Tibial artery (tissue), 4 donors: ENCODE data around the gene IFNK.
A peak's percentile ranks its signal among the peaks of the same experiment; 100 is the strongest.

Experiments used
- DNase-seq, 2 donors: peaks; one replicate each; pipeline ENCODE4 v3.0.0-alpha.2; 2019
- H3K27ac ChIP-seq, 2 donors: fragments of 200-600 bp; sonication (generic) in 1 of 2; 1 replicate in 1 of 2; 2 replicates in 1 of 2; pipeline ENCODE4 v1.5.1; 2018 to 2019; ENCODE audit warnings: mild to moderate bottlenecking in 1 of 2
- H3K27me3 ChIP-seq, 2 donors: fragments of 200-600 bp; sonication (generic) in 1 of 2; one replicate each; pipeline versions ENCODE4 v1.5.1 to v1.6.0; 2016 to 2019
- H3K36me3 ChIP-seq, 3 donors: fragments of 200-600 bp; sonication (generic) in 2 of 3; one replicate each; pipeline ENCODE4 v1.5.1; 2016 to 2019; ENCODE audit warnings: mild to moderate bottlenecking in 2 of 3
- H3K4me1 ChIP-seq, 4 donors: fragments of 200-600 bp; sonication (generic) in 2 of 4; 1 replicate in 3 of 4; 2 replicates in 1 of 4; pipeline ENCODE4 v1.5.1; 2016 to 2019
- H3K4me3 ChIP-seq, 2 donors: fragments of 200-600 bp; sonication (generic) in 1 of 2; 1 replicate in 1 of 2; 2 replicates in 1 of 2; pipeline ENCODE4 v1.5.1; 2018 to 2019; ENCODE audit warnings: mild to moderate bottlenecking in 2 of 2
- H3K9me3 ChIP-seq, 3 donors: fragments of 200-600 bp; sonication (generic) in 1 of 3; one replicate each; pipeline ENCODE4 v1.5.1; 2016 to 2019
- CTCF ChIP-seq, 2 experiments: fragments of 200-600 bp in 1 of 2; fragments of 450-650 bp in 1 of 2; IDR thresholded peaks; one replicate each; pipeline ENCODE4 v1.5.1; 2017 to 2019; ENCODE audit warnings: antibody characterized with exemption in 2 of 2, mild to moderate bottlenecking in 1 of 2, moderate library complexity in 1 of 2
- intact Hi-C: fragments of 100-400 bp; cut with DNase I; formaldehyde crosslinking; loops from one replicate; pipeline ENCODE4 v1.15.0; 2023; ENCODE audit warnings: low total_unique reads

Gene IFNK

DNA sequence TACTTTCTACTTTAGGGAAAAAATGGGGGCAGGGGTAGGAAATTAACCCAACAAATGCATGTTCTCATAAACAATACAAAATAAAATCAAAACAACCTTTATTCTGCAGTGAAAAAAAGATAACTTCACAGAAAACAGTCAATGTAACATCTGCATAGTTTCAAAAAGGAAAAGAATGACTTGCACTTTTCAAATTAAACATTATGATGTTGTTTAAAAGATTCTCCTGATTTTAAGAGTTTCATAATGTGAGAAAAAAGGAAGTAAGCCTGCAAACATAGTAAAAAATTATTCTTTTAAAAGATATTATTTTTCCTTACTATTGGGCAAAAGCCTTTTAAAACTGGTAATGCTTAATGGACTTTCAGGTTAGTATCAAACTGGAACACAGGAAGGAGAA is 41.6 kb downstream of the IFNK start:
- no peak for TF ChIP-seq CTCF (IDR thresholded peaks at IDR 0.05)
- Histone ChIP-seq H3K4me1 (peaks cover 0 to 6% (median 0%) of the 10 kb centered on the region in 4 donors), H3K4me3 (no peak overlapping the region), H3K9me3 (no peaks in the 10 kb centered on the region), H3K27me3 (no peaks in the 10 kb centered on the region), H3K27ac (no peak overlapping the region), H3K36me3 (peaks cover 9 to 36% (median 30%) of the 10 kb centered on the region in 3 donors)
- intact Hi-C loops: no loop called here
- no peak for DNase-seq

DNA sequence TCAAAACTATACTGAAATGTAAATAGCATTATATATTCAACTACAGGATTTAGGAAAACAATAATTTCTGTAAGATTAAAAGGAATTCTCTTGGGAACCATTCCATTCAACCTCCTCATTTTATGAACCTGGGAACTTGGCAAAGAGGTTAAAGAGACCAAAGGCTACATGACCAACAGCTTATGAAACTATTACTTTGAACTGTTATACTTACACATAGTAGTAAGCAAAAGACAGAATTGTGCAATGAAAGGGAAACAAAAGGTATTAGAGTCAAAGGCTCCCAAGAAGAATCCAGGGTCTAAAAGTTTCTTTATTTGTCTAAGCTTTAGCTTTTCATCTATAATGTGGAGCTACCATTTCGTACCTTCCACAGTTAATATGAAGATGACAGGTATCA is 42.0 kb downstream of the IFNK start:
- H3K4me3 ChIP-seq: no peak overlapping the region
- H3K9me3 ChIP-seq: no peaks in the 10 kb centered on the region
- no peak overlapping the region for H3K27ac ChIP-seq
- H3K36me3 ChIP-seq: peaks cover 5 to 33% (median 25%) of the 10 kb centered on the region in 3 donors
- H3K4me1 ChIP-seq: peaks cover 0 to 8% (median 0%) of the 10 kb centered on the region in 4 donors
- intact Hi-C loops: no loop called here
- no peaks in the 10 kb centered on the region for H3K27me3 ChIP-seq
- TF ChIP-seq CTCF (IDR thresholded peaks at IDR 0.05): no peak
- DNase-seq: no peak

GRCh38 chr9:27569406-27569805 is 45.3 kb downstream of the IFNK start:
- Histone ChIP-seq H3K9me3 (no peaks in the 10 kb centered on the region), H3K27ac (no peak overlapping the region), H3K4me1 (peaks cover 0 to 27% (median 9%) of the 10 kb centered on the region in 4 donors), H3K4me3 (no peak overlapping the region), H3K36me3 (peaks cover 0 to 26% (median 10%) of the 10 kb centered on the region in 3 donors), H3K27me3 (no peaks in the 10 kb centered on the region)
- DNase-seq: no peak
- no peak for TF ChIP-seq CTCF (IDR thresholded peaks at IDR 0.05)
- intact Hi-C loops: no loop called here

- TF ChIP-seq CTCF (IDR thresholded peaks at IDR 0.05): no peak
- Histone ChIP-seq H3K27ac (no peak overlapping the region), H3K27me3 (no peaks in the 10 kb centered on the region), H3K4me3 (no peak overlapping the region), H3K9me3 (no peaks in the 10 kb centered on the region), H3K36me3 (peaks cover 0 to 11% (median 8%) of the 10 kb centered on the region in 3 donors), H3K4me1 (peaks cover 0 to 27% (median 9%) of the 10 kb centered on the region in 4 donors)
- DNase-seq: no peak
- intact Hi-C loops: no loop called here
Measured at GRCh38 chr9:27571011-27571410, 46.9 kb downstream of the IFNK start.

DNA sequence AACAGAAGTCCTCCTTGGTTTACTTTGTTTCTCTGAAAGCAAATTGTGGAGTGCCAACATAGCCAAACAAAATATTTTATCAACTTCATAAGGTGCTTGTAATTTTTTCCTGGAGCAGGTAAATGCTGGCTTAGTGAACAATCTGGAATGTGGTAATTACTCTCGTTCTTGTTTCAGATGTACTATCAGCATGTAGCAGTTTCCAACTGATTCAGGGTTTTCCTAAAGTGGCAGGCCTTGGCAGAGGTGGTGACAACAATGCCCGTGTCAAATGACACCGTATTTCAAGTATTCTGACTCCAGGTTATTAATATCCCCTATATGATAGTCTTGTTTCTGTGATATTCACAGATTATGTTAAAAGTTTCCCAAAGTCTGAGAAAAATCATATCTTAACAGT is 48.0 kb downstream of the IFNK start:
- TF ChIP-seq CTCF (IDR thresholded peaks at IDR 0.05): no peak
- Histone ChIP-seq H3K4me3 (peak overlapping the region; percentile 69 to 97), H3K36me3 (peaks cover 0 to under 1% (median 0%) of the 10 kb centered on the region in 3 donors), H3K9me3 (no peaks in the 10 kb centered on the region), H3K27me3 (no peaks in the 10 kb centered on the region), H3K27ac (peak overlapping the region; percentile 98 to 100), H3K4me1 (peaks cover 0 to 23% (median 9%) of the 10 kb centered on the region in 4 donors)
- DNase-seq: no peak
- intact Hi-C loops: no loop called here

DNA sequence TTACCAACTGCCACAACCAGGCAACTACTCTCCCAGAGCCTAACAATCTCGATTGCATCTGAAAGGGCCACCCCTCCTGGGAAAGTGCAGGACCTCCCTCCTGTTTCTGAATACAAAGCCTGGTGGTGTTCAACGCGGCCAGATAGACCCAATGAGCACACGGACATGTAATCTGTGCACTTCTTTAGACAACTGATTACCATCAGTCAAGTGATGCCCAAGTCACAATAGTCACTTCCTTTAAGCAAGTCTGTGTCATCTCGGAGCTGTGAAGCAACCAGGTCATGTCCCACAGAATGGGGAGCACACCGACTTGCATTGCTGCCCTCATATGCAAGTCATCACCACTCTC is 48.5 kb downstream of the IFNK start:
- DNase-seq: peak in 1 of 2 donors; percentile 78
- Histone ChIP-seq H3K9me3 (no peaks in the 10 kb centered on the region), H3K4me1 (peaks cover 0 to 23% (median 9%) of the 10 kb centered on the region in 4 donors), H3K4me3 (peak overlapping the region; percentile 69 to 97), H3K27ac (peak overlapping the region; percentile 98 to 100), H3K36me3 (no peaks in the 10 kb centered on the region), H3K27me3 (no peaks in the 10 kb centered on the region)
- intact Hi-C loops: no loop called here
- no peak for TF ChIP-seq CTCF (IDR thresholded peaks at IDR 0.05)
